ENCODE data around the gene HOXC12.

The HOXC12 gene

GRCh38 chr12:53985692-53985993 lies 30.9 kb downstream of the HOXC12 start:
- DNase-seq = no peak

- no peak for DNase-seq
These were observed 31.4 kb downstream of the HOXC12 start for GRCh38 chr12:53985994-53986685.

- DNase-seq = no peak
These were observed 32.2 kb downstream of the HOXC12 start for GRCh38 chr12:53986686-53987483.

- DNase-seq = no peak
These were observed 33.1 kb downstream of the HOXC12 start for GRCh38 chr12:53987787-53988230.

- no peak for DNase-seq
These were observed 34.0 kb downstream of the HOXC12 start for GRCh38 chr12:53988541-53989226.

- DNase-seq = no peak
These were observed 34.8 kb downstream of the HOXC12 start for GRCh38 chr12:53989227-53990113.

- DNase-seq = no peak
These were observed 35.8 kb downstream of the HOXC12 start for GRCh38 chr12:53990311-53991076.

GRCh38 chr12:53991077-53991460 lies 36.4 kb downstream of the HOXC12 start:
- DNase-seq = no peak

GRCh38 chr12:53992377-53992889 lies 37.7 kb downstream of the HOXC12 start:
- no peak for DNase-seq

GRCh38 chr12:53993162-53994008 lies 38.7 kb downstream of the HOXC12 start:
- DNase-seq = no peak

GRCh38 chr12:53994009-53994263 lies 39.2 kb downstream of the HOXC12 start:
- no peak for DNase-seq

- DNase-seq = no peak
These were observed 39.7 kb downstream of the HOXC12 start for GRCh38 chr12:53994264-53995001.

GRCh38 chr12:53995002-53995377 lies 40.3 kb downstream of the HOXC12 start:
- no peak for DNase-seq

- no peak for DNase-seq
These were observed 40.9 kb downstream of the HOXC12 start for GRCh38 chr12:53995378-53996239.

- DNase-seq = no peak
These were observed 41.8 kb downstream of the HOXC12 start for GRCh38 chr12:53996240-53997203.

GRCh38 chr12:53997204-53998109 lies 42.8 kb downstream of the HOXC12 start:
- DNase-seq = no peak

Data from DMS 273 treated with DMSO at 0.1 percent for 48 hours (cell line).